ENCODE measurements around the gene CNNM3.

- TF ChIP-seq POLR2A (IDR thresholded peaks at IDR 0.05; ENCODE audit: low read length): no peak
- no peak for TF ChIP-seq GATA1 (IDR thresholded peaks at IDR 0.05; ENCODE audit: low read depth, low read length)
These were observed 30.8 kb downstream of the CNNM3 start for GRCh38 chr2:96846825-96847224.
